GM18502 (cell line): ENCODE measurements around the gene UBAP1.
A peak's percentile ranks its signal among the peaks of the same experiment; 100 is the strongest.
"Not testable (repeated sequence)": the region's sequence is repeated elsewhere in the genome, so short reads cannot be mapped to it uniquely, and the experiment has no call there.

Experiments used
- ATAC-seq: cut with Tn5 transposase; IDR thresholded peaks from one replicate; pipeline ENCODE4 v1.9.1; 2021; ENCODE audit warnings: mild to moderate bottlenecking; ENCODE audit not compliant: unreplicated experiment, poor library complexity

Gene UBAP1

DNA sequence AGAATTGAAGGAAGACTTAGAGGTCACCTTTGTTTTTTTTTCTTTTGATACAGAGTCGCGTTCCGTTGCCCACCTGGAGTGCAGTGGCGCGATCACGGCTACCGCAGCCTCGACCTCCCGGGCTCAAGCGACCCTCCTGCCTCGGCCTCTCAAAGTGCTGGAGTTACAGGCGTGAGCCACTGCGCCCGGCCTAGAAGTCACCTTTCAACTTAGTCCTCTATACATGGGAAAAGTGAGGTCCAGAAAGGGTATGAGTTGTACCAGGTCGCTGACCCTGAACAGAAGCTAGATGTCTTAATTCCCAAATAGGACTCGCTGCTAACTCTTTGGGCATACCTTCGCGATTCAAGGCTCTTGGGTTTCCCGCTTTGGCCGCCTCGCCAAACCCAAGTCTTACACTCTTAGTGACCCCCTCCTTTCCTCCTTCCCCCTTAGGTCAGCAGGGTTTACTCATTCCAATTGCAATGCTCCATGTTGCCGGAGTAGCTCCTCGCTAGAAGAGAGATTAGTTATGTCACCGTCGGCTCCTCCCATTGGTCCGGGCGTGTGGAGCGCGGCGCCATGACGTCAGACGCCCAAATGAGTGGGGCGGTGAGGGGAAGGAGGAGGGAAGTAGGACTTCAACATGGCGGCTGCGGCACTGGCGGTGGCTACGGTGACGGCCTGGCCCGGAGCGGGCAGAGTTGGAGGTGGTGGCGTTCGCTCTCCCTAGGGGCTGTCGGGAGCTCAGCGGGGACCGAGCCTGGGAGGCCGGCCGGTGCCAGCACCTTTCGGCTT is at the start of gene UBAP1:
Gene UBAP1, plus strand, starts transcription at position 608 of the 777 bp plus-strand sequence. CDS start 41,872 bp downstream, outside the sequence.
- ATAC-seq: peak; percentile 99

DNA sequence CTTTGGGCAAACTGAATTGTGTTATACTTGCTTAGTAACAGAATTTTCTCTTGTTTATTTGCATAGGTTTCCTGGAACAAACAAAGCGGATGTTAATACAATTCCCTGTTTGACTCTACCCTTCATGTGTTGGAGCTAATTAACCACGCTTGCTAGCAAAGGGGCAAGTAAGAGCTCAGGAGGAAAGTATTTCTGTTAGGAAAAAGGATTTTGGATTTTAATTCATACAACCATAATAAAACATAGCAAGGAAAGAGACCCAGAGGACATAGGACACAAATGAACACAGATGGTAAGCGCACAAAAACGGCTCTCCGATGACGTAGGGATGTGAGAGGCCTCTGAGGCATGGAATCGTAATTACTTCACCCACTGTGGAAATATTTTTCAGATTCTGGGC is 47.3 kb upstream of the UBAP1 start:
- no peak for ATAC-seq

DNA sequence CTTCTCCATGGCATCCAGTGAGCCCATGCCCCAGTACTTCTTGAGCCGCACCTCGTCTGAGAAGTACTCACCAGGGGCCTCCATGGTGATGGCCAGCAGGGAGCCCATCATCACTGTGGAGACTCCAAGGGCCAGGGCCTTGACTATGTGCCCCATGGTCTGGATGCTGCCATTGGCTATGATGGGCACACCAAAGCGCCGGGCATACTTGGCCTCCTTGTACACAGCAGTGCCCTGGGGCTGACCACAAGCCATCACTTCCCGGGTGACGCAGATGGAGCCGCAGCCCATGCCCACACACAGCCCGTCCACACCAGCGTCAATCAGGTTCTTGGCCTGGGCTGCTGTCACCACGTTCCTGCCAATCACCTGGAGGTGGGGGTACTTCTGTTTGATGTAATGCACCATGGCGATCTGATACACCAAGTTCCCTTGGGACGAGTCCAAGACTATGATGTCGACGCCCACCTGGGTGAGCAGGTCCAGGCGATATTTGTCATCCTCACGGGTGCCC is 45.4 kb upstream of the UBAP1 start:
- no peak for ATAC-seq

DNA sequence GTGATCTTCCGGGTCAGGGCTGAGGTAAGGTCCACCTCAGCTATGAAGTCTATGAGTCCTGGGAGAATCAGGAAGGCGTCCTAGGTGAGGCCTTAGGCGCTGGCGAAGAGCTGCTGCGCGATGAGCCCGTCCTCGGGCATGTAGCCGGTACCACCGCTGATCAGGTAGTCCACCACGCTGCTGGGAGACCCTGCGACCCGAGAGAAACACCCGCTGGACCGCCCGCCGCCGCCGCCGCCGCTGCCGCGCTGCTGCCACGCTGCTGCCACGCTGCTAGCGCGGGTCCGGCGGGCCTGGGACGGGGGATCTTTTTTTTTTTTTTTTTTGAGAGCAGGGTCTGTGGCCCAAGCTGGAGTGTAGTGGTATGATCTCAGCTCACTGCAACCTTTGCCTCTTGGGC is 44.3 kb upstream of the UBAP1 start:
- ATAC-seq: no peak

DNA sequence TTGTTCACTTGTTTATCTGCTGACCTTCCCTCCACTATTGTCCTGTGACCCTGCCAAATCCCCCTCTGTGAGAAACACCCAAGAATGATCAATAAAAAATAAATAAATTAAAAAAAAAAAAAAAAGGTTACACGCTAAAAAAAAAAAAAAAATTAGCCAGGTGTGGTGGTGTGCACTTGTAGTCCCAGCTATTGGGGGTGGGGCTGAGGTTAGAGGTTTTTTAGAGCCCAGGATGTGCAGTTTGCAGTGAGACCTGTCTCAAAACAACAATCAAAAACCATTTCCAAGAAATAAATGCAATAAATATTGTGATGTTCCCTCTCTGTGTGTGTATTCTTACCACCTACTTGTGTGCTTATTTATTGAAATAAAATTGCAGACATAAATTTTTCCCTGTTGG is 40.2 kb upstream of the UBAP1 start:
- ATAC-seq: not testable (repeated sequence)

DNA sequence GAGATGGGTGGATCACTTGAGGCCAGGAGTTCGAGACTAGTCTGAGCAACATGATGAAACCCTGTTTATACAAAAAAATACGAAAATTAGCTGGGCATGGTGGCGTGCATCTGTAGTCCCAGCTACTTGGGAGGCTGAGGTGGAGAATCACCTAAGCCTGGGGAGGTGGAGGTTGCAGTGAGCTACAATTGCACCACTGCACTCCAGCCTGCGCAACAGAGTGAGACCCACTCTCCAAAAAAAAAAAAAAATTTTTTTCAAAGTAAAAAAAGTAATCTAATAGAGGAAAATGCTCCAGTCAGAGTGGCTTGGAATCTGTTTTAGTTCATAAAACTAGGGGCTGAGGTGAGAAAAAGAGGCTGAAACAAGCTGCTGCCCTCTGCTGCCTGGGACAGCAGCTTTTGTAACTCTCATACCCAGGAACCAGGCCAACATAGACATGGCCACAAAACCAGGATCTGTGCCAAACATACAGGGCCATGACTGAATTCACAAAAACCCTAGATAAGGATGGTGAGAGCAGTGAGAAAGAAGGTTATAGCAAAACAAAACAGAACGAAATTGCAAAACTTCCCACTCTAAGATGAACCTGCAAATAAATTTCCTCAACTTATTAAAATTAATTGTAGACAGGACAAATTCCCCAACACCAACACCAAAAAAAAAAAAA is 39.2 kb upstream of the UBAP1 start:
- no peak for ATAC-seq

DNA sequence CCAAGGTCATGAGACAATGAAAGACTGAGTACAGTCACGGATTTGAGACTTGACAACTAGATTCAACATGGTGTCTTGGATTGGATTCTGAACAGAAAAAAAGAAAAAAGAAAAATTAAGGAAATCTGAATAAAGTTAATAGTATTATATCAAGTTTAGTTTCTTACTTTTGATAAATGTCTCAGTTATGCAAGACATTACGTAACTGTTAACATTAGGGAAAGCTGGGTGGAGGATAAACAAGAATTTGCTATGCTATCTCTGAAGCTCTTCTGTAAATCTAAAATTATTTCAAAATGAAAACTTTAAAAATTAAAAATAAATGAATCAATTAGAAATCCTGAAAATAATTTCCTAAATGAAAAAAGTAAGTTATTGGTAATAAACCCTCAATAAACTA is 38.0 kb upstream of the UBAP1 start:
- no peak for ATAC-seq

DNA sequence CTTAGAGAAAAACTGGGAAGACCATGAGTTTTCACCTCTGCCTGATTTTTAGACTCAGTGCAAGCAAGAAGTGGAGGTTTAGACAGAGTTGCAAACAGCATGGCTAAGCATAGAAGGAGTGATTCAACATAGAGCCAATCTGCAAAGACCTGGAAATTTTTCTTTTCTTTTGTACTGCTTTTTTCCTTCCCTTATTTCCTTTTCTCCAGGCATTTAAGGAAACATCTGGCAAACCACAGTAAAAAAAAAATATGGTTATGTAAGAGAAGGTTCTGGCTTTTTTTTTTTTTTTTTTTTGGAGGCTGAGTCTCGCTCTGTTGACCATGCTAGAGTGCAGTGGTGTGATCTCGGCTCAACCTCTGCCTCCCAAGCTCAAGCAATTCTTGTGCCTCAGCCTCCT is 35.7 kb upstream of the UBAP1 start:
- ATAC-seq: no peak

DNA sequence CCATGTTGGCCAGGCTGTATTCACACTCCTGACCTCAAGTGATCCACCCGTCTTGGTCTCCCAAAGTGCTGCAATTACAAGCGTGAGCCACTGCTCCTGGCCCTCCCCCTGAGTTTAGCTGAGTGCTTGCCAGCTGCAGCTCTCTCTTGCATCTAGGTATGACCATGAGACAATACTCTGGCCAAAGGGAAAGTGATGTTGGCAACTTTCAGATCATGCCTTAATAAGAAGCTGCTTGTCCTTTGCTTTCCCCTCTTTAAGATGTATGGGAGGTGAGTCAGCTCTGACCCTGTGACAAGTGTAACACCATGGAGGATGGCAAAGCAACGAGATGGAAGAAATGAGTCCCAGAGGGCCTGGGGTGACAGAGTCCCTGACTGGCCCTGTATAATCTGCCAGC is 33.7 kb upstream of the UBAP1 start:
- ATAC-seq: no peak

DNA sequence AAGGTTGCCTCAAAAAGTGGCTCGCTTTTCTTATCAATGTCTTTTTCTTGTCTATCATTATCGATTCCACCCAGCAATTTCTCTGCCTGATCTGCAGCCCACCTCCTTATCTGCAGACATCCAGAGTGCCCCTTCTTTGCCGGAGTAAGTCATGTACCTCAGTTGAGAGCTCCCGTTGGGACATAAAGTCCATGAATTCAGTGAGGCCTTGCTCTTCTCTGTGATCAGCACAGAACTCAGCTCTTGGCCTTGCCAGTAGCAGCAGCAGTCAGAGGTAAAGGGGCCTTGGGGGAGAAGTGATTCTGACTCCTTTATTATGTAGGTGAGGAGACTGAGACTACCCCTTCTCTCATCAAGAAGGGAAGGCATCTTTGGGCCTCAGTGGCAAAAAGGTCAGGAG is 27.4 kb upstream of the UBAP1 start:
- ATAC-seq: no peak

DNA sequence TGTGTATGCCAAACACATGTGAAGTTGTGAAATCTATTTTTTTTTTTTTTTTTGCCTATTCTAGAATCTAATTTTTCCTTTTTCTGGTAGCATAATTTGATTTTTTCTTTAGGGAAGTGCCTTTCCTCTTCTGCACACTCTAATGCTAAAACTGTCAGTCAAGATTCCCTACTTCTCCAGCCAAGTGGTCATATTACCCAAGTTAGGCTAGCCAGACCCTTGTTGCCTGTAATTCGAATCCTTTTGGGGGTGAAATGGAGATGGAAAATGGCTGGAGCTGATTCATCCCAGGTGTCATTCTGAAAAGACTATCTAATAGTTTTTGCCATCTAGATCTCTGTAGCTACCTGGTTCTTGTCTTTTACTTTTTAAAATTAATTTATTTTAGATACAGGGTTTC is 24.8 kb upstream of the UBAP1 start:
- no peak for ATAC-seq

DNA sequence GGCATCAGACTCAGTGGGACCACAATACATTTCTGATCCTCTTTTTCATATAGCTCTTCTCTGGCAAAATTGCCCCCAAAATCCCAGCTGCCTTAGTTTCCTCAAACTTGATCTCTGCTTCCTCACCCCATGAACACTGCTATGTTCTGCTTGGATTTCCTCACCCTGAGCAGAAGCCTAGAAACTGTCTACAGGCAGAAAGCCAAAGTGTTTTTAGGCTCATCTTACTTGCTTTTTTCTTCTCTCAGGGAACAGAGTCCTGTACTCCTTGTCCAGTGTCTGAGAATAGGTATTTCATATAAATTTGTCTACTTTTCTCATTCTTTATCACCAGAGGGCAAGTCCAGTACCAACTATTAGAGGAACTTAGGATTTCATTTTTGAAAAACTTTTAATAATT is 21.5 kb upstream of the UBAP1 start:
- ATAC-seq: no peak

DNA sequence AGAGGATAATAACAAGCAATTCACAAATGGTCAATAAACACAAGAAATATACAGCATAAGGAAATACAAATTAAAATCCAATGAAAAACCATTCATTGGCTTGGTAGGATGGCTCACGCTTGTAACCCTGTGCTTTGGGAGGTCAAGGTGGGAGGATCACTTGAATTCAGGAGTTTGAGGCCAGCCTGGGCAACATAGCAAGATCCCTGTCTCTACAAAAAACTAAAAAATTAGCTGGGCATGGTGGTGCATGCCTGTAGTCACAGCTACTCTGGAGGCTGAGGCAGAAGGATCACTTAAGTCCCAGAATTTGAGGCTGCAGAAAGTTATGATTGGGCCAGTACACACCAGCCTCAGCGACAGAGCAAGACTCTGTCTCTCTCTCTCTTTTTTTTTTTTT is 20.9 kb upstream of the UBAP1 start:
- ATAC-seq: no peak

DNA sequence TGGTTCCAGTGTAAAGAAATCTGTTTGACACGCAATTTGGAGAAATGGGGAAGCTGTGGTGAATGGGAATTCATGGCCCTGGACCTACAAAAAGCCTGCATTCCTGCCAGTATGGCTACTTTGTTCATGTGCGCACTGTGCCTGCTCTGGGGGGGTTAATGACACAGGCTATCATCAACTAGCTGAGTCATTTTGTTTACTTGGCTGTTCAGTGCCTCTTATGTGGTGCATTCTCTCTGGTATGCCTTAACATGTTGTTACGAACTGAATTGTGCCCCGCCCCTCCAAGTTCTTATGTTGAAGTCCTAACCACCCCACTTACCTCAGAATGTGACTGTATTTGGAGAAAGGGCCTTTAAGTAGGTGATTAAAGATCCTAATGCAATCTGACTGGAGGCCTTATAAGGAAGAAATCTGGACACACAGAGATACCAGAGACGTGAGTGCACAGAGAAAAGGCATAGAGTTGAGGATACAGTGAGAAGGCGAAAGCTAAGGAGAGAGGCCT is 20.4 kb upstream of the UBAP1 start:
- ATAC-seq: no peak

DNA sequence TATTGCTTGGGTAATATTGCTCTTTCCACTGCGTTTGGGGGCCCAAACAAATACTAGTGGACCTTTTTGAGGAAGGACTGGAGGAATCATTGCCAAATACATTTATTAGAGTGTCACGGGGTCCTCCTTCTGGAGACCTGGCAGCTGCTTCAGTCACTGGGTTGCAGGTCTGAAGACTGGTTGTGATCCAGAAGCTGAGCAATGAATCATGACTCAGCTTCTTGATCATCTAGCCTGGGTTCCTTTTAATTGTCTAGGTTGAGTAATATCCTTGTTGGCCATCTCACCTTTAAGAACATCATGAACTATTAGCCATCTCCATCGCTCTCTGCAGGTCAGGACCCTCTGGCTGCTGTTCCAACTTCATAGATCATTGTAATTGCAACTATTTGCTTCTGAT is 15.4 kb upstream of the UBAP1 start:
- no peak for ATAC-seq

DNA sequence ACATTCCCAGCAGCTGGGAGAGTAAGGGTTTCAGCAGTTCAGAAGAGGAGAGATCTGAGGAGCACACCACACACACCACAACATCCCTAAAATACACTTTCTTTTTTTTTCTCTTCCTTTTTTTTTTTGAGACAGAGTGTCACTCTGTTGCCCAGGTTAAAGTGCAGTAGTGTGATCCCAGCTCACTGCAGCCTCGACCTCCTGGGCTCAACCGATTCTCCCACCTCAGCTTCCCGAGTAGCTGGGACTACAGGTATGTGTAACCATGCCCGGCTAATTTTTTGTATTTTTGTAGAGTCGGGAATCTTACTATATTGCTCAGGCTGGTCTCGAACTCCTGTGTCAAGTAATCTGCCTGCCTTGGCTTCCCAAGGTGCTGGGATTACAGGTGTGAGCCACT is 9.7 kb upstream of the UBAP1 start:
- ATAC-seq: no peak

DNA sequence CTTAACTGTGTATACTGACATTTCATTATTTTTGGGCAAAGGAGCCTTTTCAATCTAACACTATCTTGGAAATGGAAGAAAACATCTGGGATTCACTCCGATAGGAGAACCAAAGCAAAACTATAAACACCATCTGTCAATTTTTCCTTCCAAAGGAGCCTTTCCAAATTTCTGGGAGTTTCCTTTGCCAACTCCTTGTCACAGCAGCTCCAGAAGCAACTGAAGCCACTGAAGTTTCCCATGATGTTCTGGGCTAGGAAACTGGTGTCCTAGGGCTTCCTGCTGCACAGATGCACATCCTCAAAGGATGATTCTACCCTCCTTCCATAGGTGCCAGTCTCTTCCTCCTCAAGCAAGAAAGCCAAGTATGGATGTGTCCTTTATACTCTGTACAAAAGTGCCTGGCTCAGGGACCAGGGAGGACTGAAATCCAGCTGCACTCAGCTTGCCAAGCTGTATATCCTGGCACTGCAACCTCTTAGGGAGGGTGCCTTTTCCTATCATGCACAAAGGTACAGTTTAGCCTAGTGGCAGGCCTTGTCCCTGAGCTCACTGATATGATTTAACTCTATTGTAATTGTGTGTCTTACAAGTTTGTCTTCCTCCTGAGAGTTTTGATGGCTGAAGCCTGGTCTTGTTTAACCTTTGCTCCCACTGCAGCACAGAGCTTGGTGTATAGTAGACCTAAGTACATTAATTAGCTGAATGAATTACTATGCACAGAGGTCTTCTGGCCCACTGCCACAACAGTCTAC is 8.4 kb upstream of the UBAP1 start:
- ATAC-seq: no peak

DNA sequence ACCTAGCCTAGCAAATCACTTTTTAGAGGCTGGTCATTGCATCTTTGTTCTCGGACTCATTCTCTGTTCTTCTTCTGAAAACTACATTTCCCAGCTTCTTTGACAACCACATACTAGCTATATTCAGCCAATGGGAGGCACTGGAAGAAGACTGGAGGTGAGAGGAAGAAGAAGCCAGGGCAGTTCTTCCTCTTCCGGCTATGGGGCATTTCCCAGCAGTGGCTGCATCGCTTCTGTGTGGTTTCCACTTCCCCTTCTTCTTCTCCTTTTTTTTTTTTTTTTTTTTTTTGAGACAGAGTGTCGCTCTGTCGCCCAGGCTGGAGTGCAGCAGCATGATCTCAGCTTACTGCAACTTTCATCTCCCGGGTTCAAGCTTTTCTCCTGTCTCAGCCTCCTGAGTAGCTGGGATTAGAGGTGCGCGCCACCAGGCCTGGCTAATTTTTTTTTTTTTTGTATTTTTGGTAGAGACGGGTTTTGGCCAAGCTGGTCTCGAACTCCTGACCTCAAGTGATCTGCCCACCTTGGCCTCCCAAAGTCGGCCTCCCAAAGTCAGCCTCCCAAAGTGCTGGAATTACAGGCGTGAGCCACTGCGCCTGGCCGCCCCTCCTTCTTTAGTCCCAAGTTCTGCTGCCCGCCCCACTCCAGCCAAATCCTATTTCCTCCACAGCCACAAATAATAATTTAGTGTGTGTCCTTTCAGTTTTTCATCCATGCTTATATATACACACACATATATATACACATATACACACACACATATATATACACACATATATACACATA is 6.9 kb upstream of the UBAP1 start:
- ATAC-seq: peak; percentile 68

DNA sequence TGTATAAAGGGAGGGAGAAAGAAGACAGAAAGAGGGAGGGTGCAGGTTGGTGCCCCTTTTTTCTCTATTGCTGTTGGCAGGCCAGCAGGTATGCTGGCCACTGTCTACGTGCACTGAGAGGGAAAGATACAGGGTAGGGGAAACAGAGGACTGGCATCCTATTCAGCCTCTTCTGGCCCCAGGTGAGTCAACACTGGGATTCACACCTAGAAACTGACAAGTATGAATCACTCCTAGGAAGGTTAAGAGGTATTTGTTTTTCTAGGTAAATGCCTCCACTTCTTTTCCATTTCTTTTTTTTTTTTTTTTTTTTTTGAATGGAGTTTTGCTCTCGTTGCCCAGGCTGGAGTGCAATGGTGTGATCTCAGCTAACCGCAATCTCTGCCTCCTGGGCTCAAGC is 2.8 kb upstream of the UBAP1 start:
- no peak for ATAC-seq
